GM19193 (cell line): ENCODE measurements around the gene INHBA.

ENCODE experiments used
- POLR2A ChIP-seq: IDR thresholded peaks from 4 replicates; pipeline ENCODE4 v1.6.1; 2011; ENCODE audit not compliant: insufficient read depth, insufficient read length; ENCODE audit errors: extremely low read depth

INHBA gene

DNA sequence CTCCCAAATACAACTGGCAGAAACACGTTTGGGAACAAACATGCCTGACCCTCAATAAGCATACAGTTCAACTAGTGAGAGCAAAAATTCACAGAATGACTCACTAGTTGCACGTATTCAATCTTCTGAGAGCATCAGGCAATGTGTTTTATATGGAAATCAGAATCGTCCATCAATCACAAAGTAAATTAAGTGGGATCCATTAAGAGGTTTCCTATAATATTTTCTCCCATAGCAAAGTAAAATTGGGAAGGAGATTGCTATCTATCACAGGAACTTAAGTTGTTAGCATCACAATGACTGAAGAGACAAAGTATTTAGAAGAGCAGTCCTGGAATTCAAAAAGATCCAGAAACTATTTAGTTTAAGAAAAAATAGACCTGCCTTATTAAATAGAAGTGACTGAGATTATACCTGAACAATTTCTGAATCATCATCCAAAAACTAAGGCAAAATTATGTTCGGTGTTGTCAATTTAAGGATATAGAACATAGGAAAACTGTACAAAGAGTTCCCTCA, 28.3 kb downstream of the INHBA start:
- no peak for TF ChIP-seq POLR2A

DNA sequence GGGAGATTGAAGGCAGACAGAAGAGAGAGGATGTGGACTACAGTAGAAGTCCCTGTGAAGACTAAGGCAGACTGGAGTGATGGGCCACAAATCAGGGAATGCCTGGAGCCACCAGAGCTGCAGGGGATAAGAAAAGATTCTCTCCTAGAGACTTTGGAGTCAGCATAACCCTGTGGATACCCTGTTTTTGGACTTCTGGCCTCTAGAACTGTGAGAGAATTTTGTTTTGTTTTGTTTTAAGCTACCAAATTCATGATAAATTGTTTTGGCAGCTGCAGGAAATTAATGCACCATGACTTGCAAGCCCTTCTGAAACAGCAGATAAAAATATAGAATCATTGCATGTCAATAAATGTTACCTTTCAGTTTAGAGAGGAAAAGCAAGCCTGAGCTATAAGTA, 41.3 kb downstream of the INHBA start:
- TF ChIP-seq POLR2A = no peak

DNA sequence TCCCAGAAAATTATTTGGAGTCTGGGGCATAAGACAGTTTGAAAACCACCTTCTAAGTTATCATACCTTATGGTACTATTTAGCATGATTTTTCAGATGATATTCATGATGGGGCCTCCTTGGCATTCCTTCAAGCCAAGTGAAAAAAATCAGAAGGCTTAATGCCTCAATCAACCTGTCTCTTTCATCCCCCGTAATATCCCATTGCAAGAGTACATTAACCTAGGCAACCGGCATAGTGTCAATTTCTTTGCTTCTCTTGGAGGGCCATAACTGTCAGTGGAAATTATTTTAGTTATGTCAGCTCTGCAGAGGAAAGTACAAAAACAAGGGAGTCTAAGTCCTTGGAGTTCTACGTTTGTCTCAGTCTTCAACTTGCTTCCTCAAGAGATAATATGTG, 43.4 kb downstream of the INHBA start:
- no peak for TF ChIP-seq POLR2A

DNA sequence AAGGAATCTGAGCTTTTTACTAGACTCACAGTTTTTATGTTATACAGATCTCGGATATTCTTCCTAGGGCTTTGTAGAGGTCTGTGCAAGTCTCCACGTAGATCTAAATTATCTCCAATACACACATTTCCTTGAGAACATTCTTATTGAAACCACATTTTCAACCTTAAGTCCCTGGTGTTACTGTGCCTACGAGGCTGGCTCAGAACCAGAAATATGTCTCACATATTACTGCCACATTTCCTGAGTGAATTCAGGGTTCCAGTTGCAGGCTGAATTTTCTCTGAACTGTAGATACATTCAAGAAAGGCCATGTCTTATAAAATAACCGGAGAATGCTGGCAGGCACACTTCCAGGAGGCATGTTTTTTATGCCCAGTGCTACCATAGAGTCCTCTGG, 46.5 kb downstream of the INHBA start:
- no peak for TF ChIP-seq POLR2A

DNA sequence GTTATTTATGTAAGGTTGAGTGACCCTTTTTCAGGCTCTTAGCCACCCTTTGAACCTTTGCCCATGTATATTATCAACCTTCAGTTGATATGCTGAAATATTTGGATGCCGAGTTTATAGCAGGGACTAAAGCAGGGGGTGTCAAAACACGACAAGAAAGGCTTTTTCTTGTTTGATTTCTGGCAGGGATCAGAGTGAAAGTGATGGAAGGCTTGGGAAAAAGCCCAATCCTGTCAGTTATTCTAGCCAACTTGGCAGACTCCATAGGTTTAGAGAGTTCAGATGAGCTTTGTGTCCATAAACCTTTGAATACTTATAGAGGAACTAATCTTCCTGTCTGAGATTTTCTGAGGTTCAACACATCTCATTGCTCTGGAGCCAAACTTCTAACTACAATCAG, 47.5 kb downstream of the INHBA start:
- TF ChIP-seq POLR2A = no peak

DNA sequence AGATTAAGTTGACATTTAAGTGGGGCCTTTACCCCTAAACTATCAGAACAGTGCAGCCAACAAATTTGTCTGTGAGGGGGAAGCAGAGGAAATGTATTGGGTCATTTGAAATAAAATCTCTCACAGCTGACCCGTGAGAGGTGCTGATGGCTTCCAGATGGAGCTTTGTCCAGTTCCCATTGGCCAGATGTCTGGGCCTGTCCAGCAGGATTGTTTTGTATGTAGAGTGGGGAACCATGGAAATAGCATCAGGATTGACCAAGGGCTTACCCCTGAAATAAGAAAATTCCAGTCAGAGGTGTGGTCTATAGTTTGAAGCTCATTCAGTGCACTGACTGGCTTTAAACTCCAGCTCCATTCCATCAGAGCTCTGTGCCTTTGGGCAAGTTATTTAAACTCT, 50.6 kb downstream of the INHBA start:
- no peak for TF ChIP-seq POLR2A

DNA sequence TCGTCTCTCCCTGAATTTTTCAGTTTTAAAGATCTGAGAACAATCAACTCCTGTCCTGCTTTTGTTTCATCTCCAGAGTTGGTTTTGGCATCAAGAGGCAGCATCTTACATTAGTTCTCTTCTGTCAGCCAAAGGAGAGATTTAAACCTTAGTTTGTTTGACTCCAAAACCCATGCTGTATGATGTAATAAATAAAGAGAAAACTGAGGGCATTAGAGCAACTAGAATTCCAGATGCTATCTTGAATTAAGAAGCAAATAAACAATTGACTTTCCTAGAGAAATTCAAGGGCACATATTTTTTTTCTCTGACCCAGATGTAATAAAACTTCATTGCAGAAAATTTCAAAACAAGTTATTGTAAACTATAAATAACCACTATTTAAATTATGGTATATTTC, 54.4 kb downstream of the INHBA start:
- TF ChIP-seq POLR2A = no peak

DNA sequence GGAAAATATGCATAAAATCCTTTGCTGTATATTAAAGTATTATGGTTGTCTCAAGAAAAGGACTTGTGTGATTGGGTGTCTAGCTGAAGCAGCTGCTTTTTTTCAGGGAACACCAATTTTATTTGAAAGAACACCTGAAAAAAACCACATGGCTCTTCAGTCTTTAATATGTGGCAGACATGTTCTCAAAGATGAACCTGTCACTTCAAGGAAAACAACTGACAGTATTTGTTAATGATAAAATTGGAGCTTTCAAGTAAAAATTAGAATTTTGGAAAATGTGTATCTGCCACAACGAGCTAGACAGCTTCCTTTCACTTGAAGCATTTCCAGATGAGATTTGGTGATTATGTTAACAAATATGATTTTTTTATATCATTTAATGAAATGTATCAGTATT, 59.3 kb downstream of the INHBA start:
- no peak for TF ChIP-seq POLR2A

DNA sequence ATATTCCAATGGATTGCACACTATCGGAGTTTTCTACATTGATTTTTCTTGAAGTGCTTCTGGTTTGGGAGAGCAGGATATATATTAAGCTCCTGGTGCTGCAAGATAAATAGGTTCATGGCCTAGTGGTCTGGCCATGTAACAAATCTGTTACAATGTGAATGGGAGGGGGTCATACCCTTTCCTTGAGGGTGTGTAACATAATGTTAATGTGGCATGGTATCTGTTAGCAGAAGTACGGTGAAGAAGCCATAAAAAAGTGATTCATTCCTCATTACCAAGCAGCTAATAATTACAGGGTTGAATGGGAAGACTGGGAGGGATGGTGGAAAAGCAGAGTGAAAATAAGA, 61.2 kb downstream of the INHBA start:
- TF ChIP-seq POLR2A = no peak

DNA sequence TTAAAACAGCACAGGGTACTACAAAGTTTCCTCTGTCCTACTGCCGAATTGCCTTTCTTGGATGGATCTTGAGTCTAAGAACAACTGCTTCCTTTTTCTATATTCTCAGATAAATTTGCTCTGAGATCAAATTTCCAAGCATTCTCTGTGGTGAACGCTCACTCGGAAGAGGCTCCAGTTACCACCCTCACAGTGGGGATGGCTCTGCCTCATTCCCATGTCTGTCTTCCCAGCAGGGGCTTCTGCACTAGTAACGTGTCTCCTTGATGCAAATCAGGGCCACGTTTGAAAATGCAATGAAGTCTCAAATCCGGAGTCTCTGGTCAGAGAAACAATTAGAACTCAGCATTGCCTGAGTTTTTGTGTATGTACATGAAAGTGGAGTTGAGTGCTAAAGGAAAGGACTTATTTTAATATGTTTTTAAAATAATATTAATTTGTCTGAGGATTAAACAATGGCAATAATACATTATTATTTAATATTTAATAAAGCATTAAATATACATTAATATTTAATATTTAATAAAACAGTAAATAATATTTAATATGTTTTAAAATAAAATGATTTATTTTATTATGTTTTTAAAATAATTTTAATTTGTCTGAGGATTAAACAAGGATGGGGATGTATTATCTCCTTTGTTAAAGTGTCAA, 61.8 kb downstream of the INHBA start:
- TF ChIP-seq POLR2A = no peak

DNA sequence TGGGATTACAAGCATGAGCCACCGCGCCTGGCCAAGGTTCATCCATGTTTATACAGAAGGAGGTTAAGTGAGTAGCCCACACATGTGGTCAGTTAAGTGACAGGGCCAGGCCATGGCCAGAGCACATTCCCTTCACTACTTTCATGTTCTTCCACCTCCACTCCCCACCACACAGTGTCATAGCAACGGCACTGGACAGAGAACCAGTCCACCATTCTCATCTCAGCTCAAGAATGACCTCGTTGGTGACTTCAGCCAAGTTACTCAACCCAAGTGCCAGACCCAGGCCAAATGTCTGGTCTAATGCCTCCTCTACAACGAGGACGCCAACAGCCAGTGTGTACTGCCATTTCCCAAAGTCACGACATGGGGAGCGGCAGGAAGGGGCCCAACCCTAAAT, 62.4 kb downstream of the INHBA start:
- TF ChIP-seq POLR2A = no peak

DNA sequence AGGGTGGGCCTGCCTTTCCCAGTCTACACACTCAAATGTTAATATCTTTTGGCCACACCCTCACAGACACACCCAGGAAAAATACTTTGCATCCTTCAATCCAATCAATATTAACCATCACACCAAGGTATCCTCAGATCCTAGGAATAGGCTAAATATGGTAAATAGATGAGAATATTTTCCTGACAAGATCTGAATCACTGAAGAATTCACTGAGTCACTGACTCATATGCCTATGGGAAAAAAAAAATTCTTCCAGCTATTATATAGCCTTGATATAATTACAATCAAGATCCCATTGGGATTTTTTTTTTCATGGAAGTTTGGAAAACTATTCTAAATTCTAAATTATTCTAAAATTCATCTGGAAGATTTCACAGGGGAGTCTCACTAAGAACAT, 65.8 kb downstream of the INHBA start:
- no peak for TF ChIP-seq POLR2A
